B cell (primary cell): ENCODE results near the gene PDLIM1.

Experiments
- CTCF ChIP-seq: fragments of 200-600 bp; IDR thresholded peaks from one replicate; pipeline ENCODE4 v1.8.0; 2022; ENCODE audit warnings: antibody characterized with exemption, mild to moderate bottlenecking
- EZH2 ChIP-seq: IDR thresholded peaks from 2 replicates; pipeline ENCODE4 v1.6.1; 2012; ENCODE audit warnings: borderline replicate concordance, low read depth, mild to moderate bottlenecking, moderate library complexity, low read length; ENCODE audit not compliant: insufficient read depth, poor library complexity, severe bottlenecking

- no peak for TF ChIP-seq CTCF
- no peak for TF ChIP-seq EZH2
Observed at GRCh38 chr10:95277201-95277570, 13.6 kb downstream of the PDLIM1 start.
